DMS 273 (cell line): Measurements from ENCODE around the gene TMLHE.
"Not testable (repeated sequence)": the region's sequence is repeated elsewhere in the genome, so short reads cannot be mapped to it uniquely, and the experiment has no call there.

Experiments used
- DNase-seq: peaks from one replicate; lab custom pipeline; 2025; ENCODE audit not compliant: unreplicated experiment; lab: John Stamatoyannopoulos, UW

TMLHE gene

GRCh38 chrX:155495134-155495533 is 117.6 kb downstream of the TMLHE start:
- not testable (repeated sequence) for DNase-seq

- DNase-seq = not testable (repeated sequence)
These were observed 121.3 kb downstream of the TMLHE start for GRCh38 chrX:155491421-155491820.

- not testable (repeated sequence) for DNase-seq
These were observed 135.6 kb downstream of the TMLHE start for GRCh38 chrX:155477136-155477535.

- not testable (repeated sequence) for DNase-seq
These were observed 146.3 kb downstream of the TMLHE start for GRCh38 chrX:155466269-155466938.

GRCh38 chrX:155460501-155460900 is 152.3 kb downstream of the TMLHE start:
- DNase-seq = not testable (repeated sequence)

- not testable (repeated sequence) for DNase-seq
These were observed 154.3 kb downstream of the TMLHE start, which contains the start of gene F8A3 for GRCh38 chrX:155458471-155458870. F8A3 (minus strand) TSS chrX:155458620; CDS start chrX:155458600, 20 bp downstream.

- DNase-seq = not testable (repeated sequence)
These were observed 154.8 kb downstream of the TMLHE start for GRCh38 chrX:155457761-155458447.

GRCh38 chrX:155441097-155441496 is 171.7 kb downstream of the TMLHE start:
- DNase-seq = no peak
